T-helper 2 cell (primary cell): Measurements from ENCODE around the gene CNOT4.
A peak's percentile ranks its signal among the peaks of the same experiment; 100 is the strongest.
"Not testable (repeated sequence)": the region's sequence is repeated elsewhere in the genome, so short reads cannot be mapped to it uniquely, and the experiment has no call there.

Experiments
- DNase-seq, 5 experiments: peaks; one replicate each; pipeline versions ENCODE4 v3.0.0 to v3.0.0-alpha.2; 2012 to 2022

The CNOT4 gene

GRCh38 chr7:135353832-135354231, 156.1 kb downstream of the CNOT4 start:
- DNase-seq: no peak

- no peak for DNase-seq
Observed at GRCh38 chr7:135352285-135352684, 157.6 kb downstream of the CNOT4 start.

- not testable (repeated sequence) for DNase-seq
Observed at GRCh38 chr7:135351070-135351469, 158.8 kb downstream of the CNOT4 start.

GRCh38 chr7:135349746-135350145, 160.2 kb downstream of the CNOT4 start:
- no peak for DNase-seq

GRCh38 chr7:135348493-135348892, 161.4 kb downstream of the CNOT4 start:
- DNase-seq: no peak

GRCh38 chr7:135343361-135343760, 166.5 kb downstream of the CNOT4 start:
- DNase-seq: no peak

- DNase-seq: no peak
Observed at GRCh38 chr7:135342887-135343286, 167.0 kb downstream of the CNOT4 start.

GRCh38 chr7:135341049-135341448, 168.9 kb downstream of the CNOT4 start:
- no peak for DNase-seq

- DNase-seq: no peak
Observed at GRCh38 chr7:135337977-135338550, 171.8 kb downstream of the CNOT4 start.

GRCh38 chr7:135337506-135337905, 172.4 kb downstream of the CNOT4 start:
- DNase-seq: no peak

GRCh38 chr7:135335628-135336139, 174.2 kb downstream of the CNOT4 start:
- peak in 2 of 5 experiments; percentile 19 to 64 for DNase-seq

- DNase-seq: no peak
Observed at GRCh38 chr7:135334830-135335543, 174.9 kb downstream of the CNOT4 start.

GRCh38 chr7:135333946-135334345, 176.0 kb downstream of the CNOT4 start:
- DNase-seq: no peak

- no peak for DNase-seq
Observed at GRCh38 chr7:135333200-135333599, 176.7 kb downstream of the CNOT4 start.

GRCh38 chr7:135330088-135330487, 179.8 kb downstream of the CNOT4 start:
- DNase-seq: no peak

GRCh38 chr7:135328526-135328925, 181.4 kb downstream of the CNOT4 start:
- DNase-seq: no peak

- no peak for DNase-seq
Observed at GRCh38 chr7:135328053-135328452, 181.8 kb downstream of the CNOT4 start.

- DNase-seq: no peak
Observed at GRCh38 chr7:135327458-135327857, 182.4 kb downstream of the CNOT4 start.

- no peak for DNase-seq
Observed at GRCh38 chr7:135326636-135327280, 183.1 kb downstream of the CNOT4 start.

- DNase-seq: no peak
Observed at GRCh38 chr7:135322571-135323340, 187.1 kb downstream of the CNOT4 start.

- DNase-seq: no peak
Observed at GRCh38 chr7:135321556-135321955, 188.3 kb downstream of the CNOT4 start.

GRCh38 chr7:135320953-135321352, 188.9 kb downstream of the CNOT4 start:
- not testable (repeated sequence) for DNase-seq

GRCh38 chr7:135320268-135320667, 189.6 kb downstream of the CNOT4 start:
- DNase-seq: no peak
